Breast epithelium (tissue), 4 donors: Measurements from ENCODE around the gene PAPSS2. TPM values are rescaled to one million over a fixed set of nuclear protein-coding genes. Genes with fewer than 3 reads are reported as not detected.
"Not testable (repeated sequence)": the region's sequence is repeated elsewhere in the genome, so short reads cannot be mapped to it uniquely, and the experiment has no call there.

Experiments used
- DNase-seq, 2 donors: peaks; one replicate each; pipeline ENCODE4 v3.0.0-alpha.2; 2019; ENCODE audit warnings: low spot score in 2 of 2
- H3K27ac ChIP-seq, 2 donors: fragments of 200-600 bp; sonication (generic) in 1 of 2; one replicate each; pipeline ENCODE4 v1.5.1; 2016 to 2019; ENCODE audit warnings: mild to moderate bottlenecking in 1 of 2
- H3K27me3 ChIP-seq, 2 donors: fragments of 200-600 bp; sonication (generic) in 1 of 2; one replicate each; pipeline versions ENCODE4 v1.5.1 to v1.6.0; 2017 to 2019; ENCODE audit warnings: control low read depth in 1 of 2, mild to moderate bottlenecking in 1 of 2
- H3K36me3 ChIP-seq: fragments of 200-600 bp; one replicate; pipeline ENCODE4 v1.5.1; 2019
- H3K4me1 ChIP-seq, 2 donors: fragments of 200-600 bp; sonication (generic); one replicate each; pipeline ENCODE4 v1.5.1; 2016 to 2019; ENCODE audit warnings: control low read depth in 1 of 2
- H3K4me3 ChIP-seq, 3 donors: fragments of 200-600 bp; sonication (generic); 1 replicate in 2 of 3; 2 replicates in 1 of 3; pipeline ENCODE4 v1.5.1; 2016 to 2019; ENCODE audit warnings: mild to moderate bottlenecking in 3 of 3, moderate library complexity in 2 of 3
- H3K9me3 ChIP-seq, 2 donors: fragments of 200-600 bp; sonication (generic) in 1 of 2; one replicate each; pipeline ENCODE4 v1.5.1; 2016 to 2019; ENCODE audit warnings: control low read depth in 1 of 2
- POLR2A ChIP-seq: fragments of 450-650 bp; IDR thresholded peaks from one replicate; pipeline ENCODE4 v1.6.1; 2016; ENCODE audit warnings: antibody characterized with exemption, mild to moderate bottlenecking, moderate library complexity
- POLR2AphosphoS5 ChIP-seq, 3 donors: sonication (generic); formaldehyde crosslinking; IDR thresholded peaks; one replicate each; pipeline ENCODE4 v1.6.1; 2017; ENCODE audit warnings: antibody characterized with exemption in 3 of 3
- intact Hi-C: fragments of 100-400 bp; cut with DNase I; formaldehyde crosslinking; loops from one replicate; pipeline ENCODE4 v1.15.1; 2023; ENCODE audit warnings: low total_unique reads
- total RNA-seq, 3 donors: library from RNA; depleted of rRNA; stranded (reverse); fragments of >200 nt; gene quantifications; one replicate each; pipeline ENCODE4 v1.1.0, GENCODE V29; 2016
- TF ChIP-seq, protein P1 (sequence below), 3 donors: fragments of 450-650 bp; IDR thresholded peaks; one replicate each; pipeline ENCODE4 v1.5.1; 2016 to 2017; ENCODE audit warnings: antibody characterized with exemption in 3 of 3, mild to moderate bottlenecking in 3 of 3, moderate library complexity in 3 of 3

PAPSS2 gene
- total RNA-seq, 3 donors from 2014 or later, result 21.1 to 33.8 (median 27.2) TPM

DNA sequence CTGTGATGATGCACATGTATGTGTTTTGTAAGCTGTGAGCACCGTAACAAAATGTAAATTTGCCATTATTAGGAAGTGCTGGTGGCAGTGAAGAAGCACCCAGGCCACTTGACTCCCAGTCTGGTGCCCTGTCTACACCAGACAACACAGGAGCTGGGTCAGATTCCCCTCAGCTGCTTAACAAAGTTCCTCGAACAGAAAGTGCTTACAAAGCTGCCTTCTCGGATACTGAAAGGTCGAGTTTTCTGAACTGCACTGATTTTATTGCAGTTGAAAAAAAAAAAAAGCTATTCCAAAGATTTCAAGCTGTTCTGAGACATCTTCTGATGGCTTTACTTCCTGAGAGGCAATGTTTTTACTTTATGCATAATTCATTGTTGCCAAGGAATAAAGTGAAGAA is 87.2 kb downstream of the PAPSS2 start:
- intact Hi-C loops, result no loop called here
- Histone ChIP-seq H3K9me3 (no peaks in the 10 kb centered on the region), H3K4me1 (no peaks in the 10 kb centered on the region), H3K27me3 (no peaks in the 10 kb centered on the region), H3K4me3 (no peak overlapping the region), H3K36me3 (no peaks in the 10 kb centered on the region), H3K27ac (no peak overlapping the region)
- DNase-seq, result no peak
- TF ChIP-seq POLR2A, result no peak
- TF ChIP-seq POLR2AphosphoS5 (IDR thresholded peaks at IDR 0.05), result no peak
- TF ChIP-seq, protein P1, sequence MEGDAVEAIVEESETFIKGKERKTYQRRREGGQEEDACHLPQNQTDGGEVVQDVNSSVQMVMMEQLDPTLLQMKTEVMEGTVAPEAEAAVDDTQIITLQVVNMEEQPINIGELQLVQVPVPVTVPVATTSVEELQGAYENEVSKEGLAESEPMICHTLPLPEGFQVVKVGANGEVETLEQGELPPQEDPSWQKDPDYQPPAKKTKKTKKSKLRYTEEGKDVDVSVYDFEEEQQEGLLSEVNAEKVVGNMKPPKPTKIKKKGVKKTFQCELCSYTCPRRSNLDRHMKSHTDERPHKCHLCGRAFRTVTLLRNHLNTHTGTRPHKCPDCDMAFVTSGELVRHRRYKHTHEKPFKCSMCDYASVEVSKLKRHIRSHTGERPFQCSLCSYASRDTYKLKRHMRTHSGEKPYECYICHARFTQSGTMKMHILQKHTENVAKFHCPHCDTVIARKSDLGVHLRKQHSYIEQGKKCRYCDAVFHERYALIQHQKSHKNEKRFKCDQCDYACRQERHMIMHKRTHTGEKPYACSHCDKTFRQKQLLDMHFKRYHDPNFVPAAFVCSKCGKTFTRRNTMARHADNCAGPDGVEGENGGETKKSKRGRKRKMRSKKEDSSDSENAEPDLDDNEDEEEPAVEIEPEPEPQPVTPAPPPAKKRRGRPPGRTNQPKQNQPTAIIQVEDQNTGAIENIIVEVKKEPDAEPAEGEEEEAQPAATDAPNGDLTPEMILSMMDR (IDR thresholded peaks at IDR 0.05), result no peak

DNA sequence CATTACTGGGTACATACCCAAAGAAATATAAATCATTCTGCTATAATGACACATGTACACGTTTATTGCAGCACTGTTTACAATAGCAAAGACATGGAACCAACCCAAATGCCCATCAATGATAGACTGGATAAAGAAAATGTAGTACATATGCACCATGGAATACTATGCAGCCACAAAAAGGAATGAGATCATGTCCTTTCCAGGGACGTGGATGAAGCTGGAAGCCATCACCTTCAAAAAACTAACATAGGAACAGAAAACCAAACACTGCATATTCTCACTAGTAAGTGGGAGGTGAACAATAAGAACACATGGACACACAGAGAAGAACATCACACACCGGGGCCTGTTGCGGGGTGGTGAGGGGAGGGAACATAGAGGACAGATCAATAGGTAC is 88.6 kb downstream of the PAPSS2 start:
- H3K9me3 ChIP-seq, DNase-seq, H3K4me1 ChIP-seq, H3K36me3 ChIP-seq, H3K27ac ChIP-seq, H3K27me3 ChIP-seq, intact Hi-C loops, H3K4me3 ChIP-seq: not testable (repeated sequence)

- intact Hi-C loops, result no loop called here
- Histone ChIP-seq H3K4me3 (no peak overlapping the region), H3K4me1 (no peaks in the 10 kb centered on the region), H3K27ac (peak overlapping the region in 1 of 2 donors; percentile 23), H3K27me3 (no peaks in the 10 kb centered on the region), H3K9me3 (no peaks in the 10 kb centered on the region), H3K36me3 (no peaks in the 10 kb centered on the region)
- no peak for TF ChIP-seq POLR2AphosphoS5 (IDR thresholded peaks at IDR 0.05)
- TF ChIP-seq, protein P1 (IDR thresholded peaks at IDR 0.05), result no peak
- no peak for TF ChIP-seq POLR2A
- no peak for DNase-seq
These were observed 90.5 kb downstream of the PAPSS2 start for GRCh38 chr10:87750001-87750671.

DNA sequence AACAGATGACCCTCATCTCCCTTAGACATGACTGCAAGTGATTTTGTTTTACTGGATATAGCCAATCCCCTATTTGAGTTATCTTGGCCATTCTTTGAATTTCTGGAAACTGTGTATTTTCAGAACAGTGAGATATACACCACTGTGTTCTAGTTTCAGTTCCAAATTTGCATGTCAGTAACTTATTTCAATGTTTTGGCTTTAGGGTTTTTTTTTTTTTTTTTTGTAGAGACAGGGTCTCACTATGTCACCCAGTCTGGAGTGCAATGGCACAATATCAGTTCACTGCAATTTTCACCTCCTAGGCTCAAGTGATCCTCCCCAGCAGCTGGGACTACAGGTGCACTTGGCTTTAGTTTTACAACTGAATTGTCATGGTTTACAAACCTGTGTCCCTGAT is 91.1 kb downstream of the PAPSS2 start:
- intact Hi-C loops, result no loop called here
- no peak for DNase-seq
- Histone ChIP-seq H3K36me3 (no peaks in the 10 kb centered on the region), H3K4me1 (no peaks in the 10 kb centered on the region), H3K4me3 (no peak overlapping the region), H3K9me3 (no peaks in the 10 kb centered on the region), H3K27me3 (no peaks in the 10 kb centered on the region), H3K27ac (no peak overlapping the region)
- TF ChIP-seq POLR2A (no peak), POLR2AphosphoS5 (IDR thresholded peaks at IDR 0.05) (no peak)
- TF ChIP-seq, protein P1 (IDR thresholded peaks at IDR 0.05), result no peak

GRCh38 chr10:87751274-87751673 is 91.6 kb downstream of the PAPSS2 start:
- Histone ChIP-seq H3K27me3 (no peaks in the 10 kb centered on the region), H3K36me3 (no peaks in the 10 kb centered on the region)
- TF ChIP-seq, protein P1 (IDR thresholded peaks at IDR 0.05), result no peak
- no peak for TF ChIP-seq POLR2A
- no peak for TF ChIP-seq POLR2AphosphoS5 (IDR thresholded peaks at IDR 0.05)

More at GRCh38 chr10:87751274-87751673, 91.6 kb downstream of the PAPSS2 start:
- DNase-seq, result no peak
- H3K4me3 ChIP-seq, result no peak overlapping the region
- no peaks in the 10 kb centered on the region for H3K4me1 ChIP-seq
- no peak overlapping the region for H3K27ac ChIP-seq
- no peaks in the 10 kb centered on the region for H3K9me3 ChIP-seq
- intact Hi-C loops, result no loop called here
